ENCODE results near the gene ZC3H13. TPM values are rescaled to one million over a fixed set of nuclear protein-coding genes. Genes with fewer than 3 reads are reported as not detected.

The ZC3H13 gene
- total and polyA plus RNA-seq, 7 experiments from 2014 or later = 34.4 to 67.0 (median 46.2) TPM

DNA sequence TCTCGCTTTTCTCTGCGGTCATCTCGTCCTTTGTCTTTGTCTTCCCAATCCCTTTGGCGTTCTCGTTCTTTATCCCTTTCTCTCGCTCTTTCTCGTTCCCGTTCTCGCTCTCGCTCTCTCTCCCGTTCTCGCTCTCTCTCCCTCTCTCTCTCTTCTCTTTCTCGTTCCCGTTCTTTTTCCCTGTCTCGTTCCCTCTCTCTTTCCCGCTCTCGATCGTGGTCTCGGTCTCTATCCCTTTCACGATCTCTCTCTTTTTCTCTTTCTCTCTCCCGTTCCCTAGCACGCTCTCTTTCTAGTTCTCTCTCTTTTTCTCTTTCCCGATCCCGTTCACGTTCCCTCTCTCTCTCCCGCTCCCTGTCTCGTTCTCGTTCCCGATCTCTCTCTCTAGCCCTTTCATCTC, 77.2 kb downstream of the ZC3H13 start:
- Mint-ChIP-seq H3K9me3 (peaks cover 0 to 1% (median 0%) of the 10 kb centered on the region in 11 donors), H3K36me3 (peaks cover 11 to 72% (median 42%) of the 10 kb centered on the region in 5 donors), H3K4me3 (no peak overlapping the region), H3K27ac (peak overlapping the region in 3 of 9 donors; percentile 26 to 71 (median 63)), H3K27me3 (no peaks in the 10 kb centered on the region), H3K4me1 (peaks cover under 1 to 23% (median 7%) of the 10 kb centered on the region in 7 donors)
- DNase-seq = no peak
- Histone ChIP-seq H3K27me3 (ENCODE audit: control insufficient read depth in 2 of 2, insufficient read depth in 2 of 2, low read length in 2 of 2) (no peaks in the 10 kb centered on the region), H3K36me3 (ENCODE audit: control insufficient read depth in 2 of 3, insufficient read depth in 3 of 3, low read length in 3 of 3) (peaks cover 3 to 66% (median 11%) of the 10 kb centered on the region in 3 experiments), H3K4me1 (ENCODE audit: control insufficient read depth in 2 of 2, insufficient read depth in 2 of 2, low read length in 2 of 2) (no peaks in the 10 kb centered on the region), H3K27ac (ENCODE audit: low read depth, low read length) (no peak overlapping the region), H3K4me3 (ENCODE audit: low read length) (no peak overlapping the region), H3K9me3 (ENCODE audit: control insufficient read depth in 2 of 3, low read length in 3 of 3) (no peaks in the 10 kb centered on the region)
- ChIA-PET POLR2A (interaction anchor here (1.2 kb wide), 1 partner anchor 151 kb away, joined by 4 read pairs; no protein-coding TSS in a partner anchor), CTCF (no interaction called here)
- no peak for ATAC-seq
- intact Hi-C loops (cut with micrococcal nuclease) = loop anchor here in 1 of 2 donors (10.0 kb wide), 1 partner anchor 149 kb away; no protein-coding TSS in a partner anchor

DNA sequence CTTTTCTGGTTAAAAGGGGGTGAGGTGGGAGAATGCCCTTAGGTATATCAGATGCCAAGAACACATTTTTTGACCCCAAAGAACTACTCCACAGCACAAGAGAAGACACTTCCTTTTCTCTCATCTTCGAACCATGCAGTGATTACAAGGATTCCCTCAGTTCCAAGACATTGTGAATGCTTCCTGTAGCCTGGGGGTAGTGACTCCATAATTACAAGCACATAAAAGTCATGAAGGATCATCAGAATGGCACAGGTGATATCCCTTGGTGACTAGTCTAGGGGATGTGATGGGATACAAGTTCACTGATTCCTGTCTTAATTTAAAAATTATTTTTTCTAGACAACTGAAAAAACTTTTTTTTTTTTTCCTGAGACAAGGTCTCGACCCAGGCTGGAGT, 78.0 kb downstream of the ZC3H13 start:
- DNase-seq = no peak
- H3K4me3 Mint-ChIP-seq = no peak overlapping the region
- Histone ChIP-seq H3K36me3 (ENCODE audit: control insufficient read depth in 2 of 3, insufficient read depth in 3 of 3, low read length in 3 of 3) (peaks cover 3 to 74% (median 13%) of the 10 kb centered on the region in 3 experiments), H3K27me3 (ENCODE audit: control insufficient read depth in 2 of 2, insufficient read depth in 2 of 2, low read length in 2 of 2) (no peaks in the 10 kb centered on the region), H3K4me3 (ENCODE audit: low read length) (no peak overlapping the region), H3K27ac (ENCODE audit: low read depth, low read length) (no peak overlapping the region), H3K9me3 (ENCODE audit: control insufficient read depth in 2 of 3, low read length in 3 of 3) (no peaks in the 10 kb centered on the region), H3K4me1 (ENCODE audit: control insufficient read depth in 2 of 2, insufficient read depth in 2 of 2, low read length in 2 of 2) (no peaks in the 10 kb centered on the region)
- no peak for ATAC-seq
- H3K27ac Mint-ChIP-seq = peak overlapping the region in 1 of 9 donors; percentile 63
- H3K36me3 Mint-ChIP-seq = peaks cover 10 to 73% (median 42%) of the 10 kb centered on the region in 5 donors
- intact Hi-C loops (cut with micrococcal nuclease) = loop anchor here in 1 of 2 donors (10.0 kb wide), 1 partner anchor 150 kb away; no protein-coding TSS in a partner anchor
- CTCF ChIA-PET = no interaction called here
- POLR2A ChIA-PET = no interaction called here
- H3K9me3 Mint-ChIP-seq = peaks cover 0 to 1% (median 0%) of the 10 kb centered on the region in 11 donors
- peaks cover 0 to 18% (median 6%) of the 10 kb centered on the region in 7 donors for H3K4me1 Mint-ChIP-seq
- H3K27me3 Mint-ChIP-seq = no peaks in the 10 kb centered on the region

DNA sequence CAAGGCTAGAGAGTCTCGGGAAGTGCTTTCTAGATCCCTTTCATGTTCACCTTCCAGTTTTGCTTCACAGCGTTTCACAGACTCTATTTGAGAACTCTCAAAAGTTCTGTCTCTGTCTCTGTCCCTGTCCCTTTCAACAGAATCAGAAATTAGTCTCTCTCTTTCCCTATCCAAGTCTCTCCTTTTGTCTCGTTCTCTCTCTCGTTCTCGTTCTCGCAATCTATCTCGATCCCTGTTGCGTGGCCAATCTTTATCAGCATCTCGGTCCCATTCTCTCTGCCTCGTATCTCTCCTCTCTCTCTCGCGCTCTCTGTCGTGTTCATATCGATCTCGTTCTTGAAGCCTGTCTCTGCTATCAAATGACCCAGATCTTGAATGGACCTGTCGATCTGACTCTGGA, 85.0 kb downstream of the ZC3H13 start:
- H3K27ac ChIP-seq (ENCODE audit: low read depth, low read length) = no peak overlapping the region
- peaks cover 6 to 9% (median 7%) of the 10 kb centered on the region in 7 donors for H3K4me1 Mint-ChIP-seq
- H3K27ac Mint-ChIP-seq = peak overlapping the region in 3 of 9 donors; percentile 11 to 71 (median 53)
- H3K36me3 Mint-ChIP-seq = peaks cover 17 to 71% (median 48%) of the 10 kb centered on the region in 5 donors
- CTCF ChIA-PET = no interaction called here
- H3K4me3 Mint-ChIP-seq = no peak overlapping the region
- H3K27me3 Mint-ChIP-seq = no peaks in the 10 kb centered on the region
- no peaks in the 10 kb centered on the region for H3K9me3 Mint-ChIP-seq
- H3K9me3 ChIP-seq (ENCODE audit: control insufficient read depth in 2 of 3, low read length in 3 of 3) = no peaks in the 10 kb centered on the region
- DNase-seq (no peak), ATAC-seq (no peak)
- intact Hi-C loops (cut with micrococcal nuclease) = loop anchor here in 1 of 2 donors (5.0 kb wide), 1 partner anchor 115 kb away; the partner anchor contains the start of gene SIAH3
- H3K4me1 ChIP-seq (ENCODE audit: control insufficient read depth in 2 of 2, insufficient read depth in 2 of 2, low read length in 2 of 2) = no peaks in the 10 kb centered on the region
- H3K36me3 ChIP-seq (ENCODE audit: control insufficient read depth in 2 of 3, insufficient read depth in 3 of 3, low read length in 3 of 3) = peaks cover 16 to 81% (median 45%) of the 10 kb centered on the region in 3 experiments
- H3K4me3 ChIP-seq (ENCODE audit: low read length) = no peak overlapping the region
- POLR2A ChIA-PET = no interaction called here
- no peaks in the 10 kb centered on the region for H3K27me3 ChIP-seq (ENCODE audit: control insufficient read depth in 2 of 2, insufficient read depth in 2 of 2, low read length in 2 of 2)

DNA sequence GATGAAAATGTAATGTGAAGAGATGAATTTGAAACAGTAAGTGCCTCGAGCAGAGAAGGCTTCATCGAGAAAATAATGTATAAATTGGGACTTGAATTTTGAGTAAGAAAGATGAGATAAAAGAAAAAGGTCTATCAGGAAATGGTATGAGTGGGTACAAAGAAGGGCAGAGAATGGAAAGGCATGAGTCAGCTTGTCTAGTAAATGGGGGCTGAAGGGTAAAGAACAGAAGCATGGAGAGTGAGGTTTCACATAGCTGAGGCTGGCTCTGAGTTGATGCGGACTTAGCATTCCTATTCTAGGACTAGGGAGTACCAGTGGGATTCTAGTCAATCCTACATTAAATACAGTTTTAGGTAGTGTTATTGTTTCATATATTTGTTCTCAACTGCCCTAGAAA, 85.8 kb downstream of the ZC3H13 start:
- no peak overlapping the region for H3K4me3 Mint-ChIP-seq
- H3K9me3 Mint-ChIP-seq = no peaks in the 10 kb centered on the region
- H3K9me3 ChIP-seq (ENCODE audit: control insufficient read depth in 2 of 3, low read length in 3 of 3) = no peaks in the 10 kb centered on the region
- no peak overlapping the region for H3K27ac ChIP-seq (ENCODE audit: low read depth, low read length)
- POLR2A ChIA-PET = no interaction called here
- no peaks in the 10 kb centered on the region for H3K27me3 ChIP-seq (ENCODE audit: control insufficient read depth in 2 of 2, insufficient read depth in 2 of 2, low read length in 2 of 2)
- intact Hi-C loops (cut with micrococcal nuclease) = loop anchor here in 1 of 2 donors (5.0 kb wide), 1 partner anchor 114 kb away; the partner anchor contains the start of gene SIAH3
- CTCF ChIA-PET = no interaction called here
- DNase-seq = no peak
- no peaks in the 10 kb centered on the region for H3K4me1 ChIP-seq (ENCODE audit: control insufficient read depth in 2 of 2, insufficient read depth in 2 of 2, low read length in 2 of 2)
- H3K36me3 Mint-ChIP-seq = peaks cover 17 to 66% (median 45%) of the 10 kb centered on the region in 5 donors
- peaks cover 4 to 9% (median 7%) of the 10 kb centered on the region in 7 donors for H3K4me1 Mint-ChIP-seq
- H3K27me3 Mint-ChIP-seq = no peaks in the 10 kb centered on the region
- H3K4me3 ChIP-seq (ENCODE audit: low read length) = no peak overlapping the region
- peak overlapping the region in 3 of 9 donors; percentile 9 to 12 (median 10) for H3K27ac Mint-ChIP-seq
- ATAC-seq = no peak
- peaks cover 16 to 73% (median 50%) of the 10 kb centered on the region in 3 experiments for H3K36me3 ChIP-seq (ENCODE audit: control insufficient read depth in 2 of 3, insufficient read depth in 3 of 3, low read length in 3 of 3)

DNA sequence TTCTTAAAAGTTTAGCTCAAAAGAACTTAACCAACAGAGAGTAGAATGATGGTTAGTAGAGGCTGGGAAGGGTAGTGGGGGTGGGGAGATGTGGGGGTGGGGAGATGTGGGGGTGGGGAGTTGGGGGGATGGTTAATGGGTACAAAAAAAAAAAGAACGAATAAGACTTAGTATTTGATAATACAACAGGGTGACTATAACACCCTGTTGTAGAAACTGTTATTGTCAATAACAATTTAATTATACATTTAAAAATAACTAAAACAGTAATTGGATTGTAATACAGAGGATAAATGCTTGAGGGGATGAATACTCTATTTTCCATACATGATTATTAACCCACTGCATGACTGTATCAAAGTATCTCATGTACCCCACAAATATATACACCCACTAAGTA, 91.1 kb downstream of the ZC3H13 start:
- peaks cover 7 to 41% (median 38%) of the 10 kb centered on the region in 3 experiments for H3K36me3 ChIP-seq (ENCODE audit: control insufficient read depth in 2 of 3, insufficient read depth in 3 of 3, low read length in 3 of 3)
- H3K9me3 ChIP-seq (ENCODE audit: control insufficient read depth in 2 of 3, low read length in 3 of 3) = no peaks in the 10 kb centered on the region
- no peak overlapping the region for H3K27ac ChIP-seq (ENCODE audit: low read depth, low read length)
- no peaks in the 10 kb centered on the region for H3K27me3 Mint-ChIP-seq
- H3K4me3 ChIP-seq (ENCODE audit: low read length) = no peak overlapping the region
- no peak for DNase-seq
- CTCF ChIA-PET = no interaction called here
- intact Hi-C loops (cut with micrococcal nuclease) = no loop called here
- no peak for ATAC-seq
- no peaks in the 10 kb centered on the region for H3K4me1 ChIP-seq (ENCODE audit: control insufficient read depth in 2 of 2, insufficient read depth in 2 of 2, low read length in 2 of 2)
- peaks cover 3 to 73% (median 37%) of the 10 kb centered on the region in 5 donors for H3K36me3 Mint-ChIP-seq
- no peak overlapping the region for H3K4me3 Mint-ChIP-seq
- POLR2A ChIA-PET = no interaction called here
- peaks cover 0 to 4% (median 0%) of the 10 kb centered on the region in 7 donors for H3K4me1 Mint-ChIP-seq
- H3K9me3 Mint-ChIP-seq = no peaks in the 10 kb centered on the region
- no peaks in the 10 kb centered on the region for H3K27me3 ChIP-seq (ENCODE audit: control insufficient read depth in 2 of 2, insufficient read depth in 2 of 2, low read length in 2 of 2)
- no peak overlapping the region for H3K27ac Mint-ChIP-seq

DNA sequence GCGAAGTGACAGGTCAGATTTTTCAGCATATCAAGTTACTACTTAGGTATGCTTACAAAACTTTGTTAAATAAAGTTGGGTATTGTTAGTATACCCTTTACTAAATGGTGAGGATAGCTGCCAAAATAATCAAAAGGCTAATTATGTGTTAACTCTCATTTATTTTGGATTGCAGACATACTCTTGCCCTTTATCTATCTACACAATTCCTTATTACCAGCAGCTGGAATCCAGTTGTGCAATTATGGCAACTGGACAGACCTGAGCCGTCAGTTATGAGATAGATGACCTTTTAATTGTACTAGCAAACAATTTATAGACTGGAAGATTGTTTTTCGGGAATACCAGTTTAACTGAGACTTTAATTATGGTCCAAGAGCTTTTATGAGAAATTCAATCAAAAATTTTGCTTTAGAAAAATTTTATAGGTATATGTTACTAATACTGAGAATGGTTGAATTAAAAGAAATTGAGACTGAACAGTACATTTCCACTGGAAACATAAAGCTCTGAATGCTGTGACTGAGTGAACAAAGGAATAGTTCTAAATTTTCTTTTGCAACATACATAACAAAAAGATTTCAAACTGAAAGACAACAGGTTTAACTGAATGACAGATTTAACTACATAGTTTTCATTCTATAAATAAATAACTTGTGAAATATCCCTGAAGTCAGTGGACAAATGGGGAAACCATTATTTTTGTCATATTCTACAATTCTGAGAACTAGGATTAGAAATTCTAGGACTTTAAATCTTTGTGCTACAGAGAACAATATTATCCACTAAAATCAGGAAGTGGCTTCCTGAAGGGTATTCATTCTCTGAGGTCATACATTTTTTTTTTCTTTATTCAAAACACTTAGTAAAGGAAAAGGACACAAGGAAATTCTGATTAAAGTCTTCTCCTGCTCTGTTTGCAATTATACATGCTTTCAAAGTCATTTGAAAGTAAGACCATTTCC, 97.4 kb downstream of the ZC3H13 start:
- ATAC-seq = no peak
- Histone ChIP-seq H3K36me3 (ENCODE audit: control insufficient read depth in 2 of 3, insufficient read depth in 3 of 3, low read length in 3 of 3) (peaks cover 7 to 18% (median 10%) of the 10 kb centered on the region in 3 experiments), H3K9me3 (ENCODE audit: control insufficient read depth in 2 of 3, low read length in 3 of 3) (no peaks in the 10 kb centered on the region)

More for the DNA sequence above, 97.4 kb downstream of the ZC3H13 start:
- Mint-ChIP-seq H3K4me1 (peaks cover 0 to 5% (median 0%) of the 10 kb centered on the region in 7 donors), H3K36me3 (peaks cover 3 to 52% (median 32%) of the 10 kb centered on the region in 5 donors), H3K9me3 (no peaks in the 10 kb centered on the region), H3K4me3 (no peak overlapping the region), H3K27me3 (no peaks in the 10 kb centered on the region), H3K27ac (no peak overlapping the region)
- Histone ChIP-seq H3K27me3 (ENCODE audit: control insufficient read depth in 2 of 2, insufficient read depth in 2 of 2, low read length in 2 of 2) (no peaks in the 10 kb centered on the region), H3K4me3 (ENCODE audit: low read length) (no peak overlapping the region), H3K27ac (ENCODE audit: low read depth, low read length) (no peak overlapping the region), H3K4me1 (ENCODE audit: control insufficient read depth in 2 of 2, insufficient read depth in 2 of 2, low read length in 2 of 2) (no peaks in the 10 kb centered on the region)
- ChIA-PET CTCF (no interaction called here), POLR2A (no interaction called here)
- DNase-seq = no peak
- intact Hi-C loops (cut with micrococcal nuclease) = no loop called here

Data from naive thymus-derived CD4-positive, alpha-beta T cell (primary cell).